Gastrocnemius medialis (tissue), 4 donors: Measurements from ENCODE around the gene OPRM1.

Experiments used
- CTCF ChIP-seq, 5 experiments: fragments of 450-650 bp in 3 of 5; fragments of 200-600 bp in 2 of 5; sonication (generic) in 2 of 5; IDR thresholded peaks in 4 of 5; conservative IDR thresholded peaks in 1 of 5; 1 replicate in 4 of 5; 2 replicates in 1 of 5; pipeline ENCODE4 v1.5.1; 2016 to 2019; ENCODE audit warnings: antibody characterized with exemption in 5 of 5, mild to moderate bottlenecking in 3 of 5, moderate library complexity in 3 of 5
- POLR2A ChIP-seq, 2 donors: fragments of 450-650 bp; IDR thresholded peaks; one replicate each; pipeline ENCODE4 v1.6.1; 2017; ENCODE audit warnings: antibody characterized with exemption in 2 of 2, mild to moderate bottlenecking in 2 of 2, moderate library complexity in 2 of 2

- TF ChIP-seq POLR2A (IDR thresholded peaks at IDR 0.05) (no peak), CTCF (IDR thresholded peaks at IDR 0.05 in 4 of 5, conservative IDR thresholded peaks at IDR 0.05 in 1 of 5) (no peak)
Measured at GRCh38 chr6:154159126-154159525, 120.1 kb downstream of the OPRM1 start.
